Frontal cortex (tissue), 4 donors: ENCODE results near the gene CSGALNACT2. TPM values are rescaled to one million over a fixed set of nuclear protein-coding genes. Genes with fewer than 3 reads are reported as not detected.

Experiments used
- DNase-seq, 2 donors: peaks; one replicate each; pipeline ENCODE4 v3.0.0; 2012; ENCODE audit warnings: low spot score in 2 of 2
- FAIRE-seq: peaks from 2 replicates; lab custom pipeline; 2012; peaks lifted over from hg19 to GRCh38; lab: Jason Lieb, UNC
- total RNA-seq: library from RNA; depleted of rRNA; stranded (reverse); fragments of >200 nt; gene quantifications from one replicate; pipeline ENCODE4 v1.2.3, GENCODE V29; 2014
- donor health status: control.
- donor health status: control.
- donor health status: control.

The CSGALNACT2 gene
- total RNA-seq, 1 donor from 2014 or later = 87.2 TPM

GRCh38 chr10:43111921-43112607, 26.2 kb upstream of the CSGALNACT2 start:
- DNase-seq (no peak), FAIRE-seq (no peak)

GRCh38 chr10:43112608-43112961, 25.7 kb upstream of the CSGALNACT2 start:
- no peak for FAIRE-seq
- no peak for DNase-seq

GRCh38 chr10:43113201-43114087, 24.8 kb upstream of the CSGALNACT2 start:
- no peak for FAIRE-seq

GRCh38 chr10:43114088-43114742, 24.0 kb upstream of the CSGALNACT2 start:
- FAIRE-seq = no peak
- DNase-seq = no peak

More at GRCh38 chr10:43113201-43114087, 24.8 kb upstream of the CSGALNACT2 start:
- no peak for DNase-seq

GRCh38 chr10:43114743-43115611, 23.3 kb upstream of the CSGALNACT2 start:
- FAIRE-seq (no peak), DNase-seq (no peak)

- FAIRE-seq (no peak), DNase-seq (no peak)
Measured at GRCh38 chr10:43115881-43116595, 22.2 kb upstream of the CSGALNACT2 start.

- FAIRE-seq = no peak
Measured at GRCh38 chr10:43116596-43116995, 21.6 kb upstream of the CSGALNACT2 start.

GRCh38 chr10:43117031-43117776, 21.0 kb upstream of the CSGALNACT2 start:
- DNase-seq (no peak), FAIRE-seq (no peak)

More at GRCh38 chr10:43116596-43116995, 21.6 kb upstream of the CSGALNACT2 start:
- no peak for DNase-seq

- FAIRE-seq (no peak), DNase-seq (no peak)
Measured at GRCh38 chr10:43117777-43118583, 20.3 kb upstream of the CSGALNACT2 start.

GRCh38 chr10:43118631-43119415, 19.4 kb upstream of the CSGALNACT2 start:
- no peak for DNase-seq

GRCh38 chr10:43119416-43120115, 18.7 kb upstream of the CSGALNACT2 start:
- FAIRE-seq (no peak), DNase-seq (no peak)

More at GRCh38 chr10:43118631-43119415, 19.4 kb upstream of the CSGALNACT2 start:
- no peak for FAIRE-seq

GRCh38 chr10:43120116-43120928, 17.9 kb upstream of the CSGALNACT2 start:
- no peak for DNase-seq
- FAIRE-seq = no peak

GRCh38 chr10:43120929-43121314, 17.3 kb upstream of the CSGALNACT2 start:
- FAIRE-seq = no peak
- no peak for DNase-seq

- no peak for FAIRE-seq
- DNase-seq = no peak
Measured at GRCh38 chr10:43121444-43121843, 16.8 kb upstream of the CSGALNACT2 start.

GRCh38 chr10:43122096-43122495, 16.1 kb upstream of the CSGALNACT2 start:
- FAIRE-seq = no peak
- DNase-seq = no peak
